IMR-90 (cell line): ENCODE data around the gene RUNDC3A. TPM values are rescaled to one million over a fixed set of nuclear protein-coding genes. Genes with fewer than 3 reads are reported as not detected.

Experiments used
- ATAC-seq: fragments of 200-7000 bp; cut with Tn5 transposase; 2 replicates; pipeline ENCODE4 v1.9.1; 2020; ENCODE audit warnings: low read depth, mild to moderate bottlenecking, moderate library complexity
- BruUV-seq: library from RNA; stranded (reverse); fragments of 400-500 nt; replicated peaks from 2 replicates; lab custom pipeline; 2021; lab: Mats Ljungman, UMichigan
- CTCF ChIA-PET: fragments of 300-600 bp; formaldehyde crosslinking; extraction: SDS; loops from one replicate; lab custom pipeline; 2021; ENCODE audit warnings: antibody characterized with exemption; lab: Yijun Ruan, JAX
- POLR2A ChIA-PET: fragments of 300-600 bp; sonication (Branson Sonifier 250); formaldehyde crosslinking; loops from one replicate; lab custom pipeline; 2022; ENCODE audit warnings: antibody characterized with exemption; ENCODE audit not compliant: unreplicated experiment; lab: Charles Lee
- DNase-seq: peaks from one replicate; pipeline ENCODE4 v3.0.0; 2013
- H2AFZ ChIP-seq: replicated peaks from 2 replicates; pipeline ENCODE3; 2013; ENCODE audit warnings: low read length, mild to moderate bottlenecking; ENCODE audit not compliant: poor library complexity
- H2AK5ac ChIP-seq: 2 replicates; pipeline ENCODE4 v1.6.1; 2013; ENCODE audit warnings: low read depth, low read length, inconsistent platforms
- H2AK9ac ChIP-seq: replicated peaks from 2 replicates; pipeline ENCODE3; 2013; ENCODE audit warnings: mild to moderate bottlenecking, low read depth, low read length, moderate library complexity; ENCODE audit not compliant: poor library complexity
- H2BK120ac ChIP-seq: 2 replicates; pipeline ENCODE4 v1.6.1; 2013; ENCODE audit warnings: low read depth, low read length, inconsistent platforms
- H2BK15ac ChIP-seq: 3 replicates; pipeline ENCODE4 v1.6.1; 2013; ENCODE audit warnings: low read depth, low read length, inconsistent platforms
- H2BK20ac ChIP-seq: 2 replicates; pipeline ENCODE4 v1.6.1; 2013; ENCODE audit warnings: low read depth, mild to moderate bottlenecking, inconsistent platforms, low read length, moderate library complexity
- H2BK5ac ChIP-seq: 2 replicates; pipeline ENCODE4 v1.6.1; 2013; ENCODE audit warnings: mild to moderate bottlenecking, low read depth, low read length, inconsistent platforms; ENCODE audit not compliant: poor library complexity, severe bottlenecking
- H3K14ac ChIP-seq: replicated peaks from 2 replicates; pipeline ENCODE4 v1.6.1; 2013; ENCODE audit warnings: low read depth, low read length, inconsistent platforms
- H3K18ac ChIP-seq: 2 replicates; pipeline ENCODE4 v1.6.1; 2013; ENCODE audit warnings: low read depth, low read length, control low read depth
- H3K23ac ChIP-seq: 2 replicates; pipeline ENCODE4 v1.6.1; 2013; ENCODE audit warnings: low read depth, low read length, inconsistent platforms
- H3K27ac ChIP-seq: 2 replicates; pipeline ENCODE4 v1.5.1; 2013; ENCODE audit warnings: mild to moderate bottlenecking, control low read depth, low read length; ENCODE audit not compliant: insufficient read depth
- H3K27me3 ChIP-seq: 2 replicates; pipeline ENCODE4 v1.6.1; 2013; ENCODE audit warnings: low read length; ENCODE audit not compliant: control insufficient read depth, insufficient read depth
- H3K36me3 ChIP-seq: 2 replicates; pipeline ENCODE4 v1.6.1; 2013; ENCODE audit warnings: low read length, mixed read lengths; ENCODE audit not compliant: control insufficient read depth, insufficient read depth
- H3K4ac ChIP-seq: 2 replicates; pipeline ENCODE4 v1.6.1; 2013; ENCODE audit warnings: low read depth, low read length, inconsistent platforms
- H3K4me1 ChIP-seq: 2 replicates; pipeline ENCODE4 v1.6.1; 2013; ENCODE audit warnings: low read length, mixed read lengths; ENCODE audit not compliant: control insufficient read depth, insufficient read depth
- H3K4me2 ChIP-seq: 2 replicates; pipeline ENCODE4 v1.6.1; 2013; ENCODE audit warnings: low read depth, mild to moderate bottlenecking, control low read depth, low read length, moderate library complexity
- H3K4me3 ChIP-seq: 2 replicates; pipeline ENCODE4 v1.5.1; 2013; ENCODE audit warnings: low read depth, mild to moderate bottlenecking, control low read depth, low read length, moderate library complexity; ENCODE audit not compliant: insufficient read depth
- H3K56ac ChIP-seq: 2 replicates; pipeline ENCODE4 v1.6.1; 2013; ENCODE audit warnings: low read length, inconsistent platforms; ENCODE audit not compliant: insufficient read depth; ENCODE audit errors: extremely low read depth
- H3K79me1 ChIP-seq, 2 experiments: 2 replicates each; pipeline ENCODE4 v1.6.1; 2013; ENCODE audit warnings: low read length in 2 of 2, inconsistent platforms in 1 of 2, low read depth in 1 of 2
- H3K9ac ChIP-seq: 2 replicates; pipeline ENCODE4 v1.6.1; 2013; ENCODE audit warnings: low read depth, low read length, control low read depth
- H3K9me1 ChIP-seq: 2 replicates; pipeline ENCODE4 v1.6.1; 2013; ENCODE audit warnings: low read length, inconsistent platforms; ENCODE audit not compliant: insufficient read depth
- H3K9me3 ChIP-seq: 2 replicates; pipeline ENCODE4 v1.6.1; 2013; ENCODE audit warnings: low read length; ENCODE audit not compliant: control insufficient read depth, insufficient read depth
- H4K20me1 ChIP-seq: 2 replicates; pipeline ENCODE4 v1.6.1; 2013; ENCODE audit warnings: low read length, inconsistent platforms; ENCODE audit not compliant: insufficient read depth
- H4K5ac ChIP-seq: 2 replicates; pipeline ENCODE4 v1.6.1; 2013; ENCODE audit warnings: mild to moderate bottlenecking, low read depth, low read length, control low read depth
- H4K8ac ChIP-seq, 2 experiments: 2 replicates each; pipeline ENCODE4 v1.6.1; 2013; ENCODE audit warnings: low read depth in 2 of 2, low read length in 2 of 2, control low read depth in 1 of 2, inconsistent platforms in 1 of 2
- H4K91ac ChIP-seq: 2 replicates; pipeline ENCODE4 v1.6.1; 2013; ENCODE audit warnings: low read depth, low read length, inconsistent platforms; ENCODE audit not compliant: insufficient read depth
- BHLHE40 ChIP-seq: fragments of 150-350 bp; IDR thresholded peaks from 2 replicates; pipeline ENCODE4 v1.6.1; 2016; ENCODE audit warnings: mild to moderate bottlenecking, low read depth, low read length
- CEBPB ChIP-seq: IDR thresholded peaks from 2 replicates; pipeline ENCODE4 v1.6.1; 2012; ENCODE audit warnings: low read depth, low read length, improper control_type of control experiment
- CHD1 ChIP-seq: IDR thresholded peaks from 2 replicates; pipeline ENCODE4 v1.6.1; 2012; ENCODE audit warnings: low read depth, low read length, improper control_type of control experiment
- FOS ChIP-seq: fragments of 150-350 bp; IDR thresholded peaks from 2 replicates; pipeline ENCODE4 v1.6.1; 2016; ENCODE audit warnings: low read depth, low read length
- MAFK ChIP-seq: IDR thresholded peaks from 2 replicates; pipeline ENCODE4 v1.6.1; 2012; ENCODE audit warnings: low read depth, low read length, improper control_type of control experiment
- MAZ ChIP-seq: IDR thresholded peaks from 2 replicates; pipeline ENCODE4 v1.6.1; 2012; ENCODE audit warnings: low read depth, mild to moderate bottlenecking, low read length, improper control_type of control experiment, moderate library complexity, borderline replicate concordance
- MXI1 ChIP-seq: IDR thresholded peaks from 2 replicates; pipeline ENCODE4 v1.6.1; 2012; ENCODE audit warnings: low read depth, mild to moderate bottlenecking, low read length, moderate library complexity, borderline replicate concordance
- NFE2L2 ChIP-seq: fragments of 150-350 bp; IDR thresholded peaks from 2 replicates; pipeline ENCODE4 v1.6.1; 2016; ENCODE audit warnings: low read depth, mild to moderate bottlenecking, low read length
- POLR2A ChIP-seq: IDR thresholded peaks from 2 replicates; pipeline ENCODE4 v1.6.1; 2012; ENCODE audit warnings: mild to moderate bottlenecking, low read depth, low read length
- RAD21 ChIP-seq: IDR thresholded peaks from 2 replicates; pipeline ENCODE4 v1.6.1; 2012; ENCODE audit warnings: low read length, improper control_type of control experiment
- RCOR1 ChIP-seq: IDR thresholded peaks from 2 replicates; pipeline ENCODE4 v1.6.1; 2012; ENCODE audit warnings: mild to moderate bottlenecking, low read length, improper control_type of control experiment; ENCODE audit not compliant: insufficient replicate concordance
- RFX5 ChIP-seq: IDR thresholded peaks from 2 replicates; pipeline ENCODE4 v1.8.0; 2012; ENCODE audit warnings: low read depth, mild to moderate bottlenecking, low read length, moderate library complexity
- SMC3 ChIP-seq: fragments of 150-350 bp; IDR thresholded peaks from 2 replicates; pipeline ENCODE4 v1.6.1; 2016; ENCODE audit warnings: low read depth, mild to moderate bottlenecking, antibody characterized with exemption, low read length, moderate library complexity
- WGBS, 2 experiments: methylation state at CpG; one replicate each; pipeline versions ENCODE4 v1.1.5 to v1.1.7; 2013; ENCODE audit warnings: missing lambda C conversion rate in 2 of 2; ENCODE audit not compliant: insufficient read length in 1 of 2; ENCODE audit errors: extremely low coverage in 2 of 2; 5-methylcytosine and 5-hydroxymethylcytosine counted together
- dilution Hi-C: fragments of 300-500 bp; cut with HindIII; formaldehyde crosslinking; loops from one replicate; pipeline ENCODE4 v1.14.3; 2018; ENCODE audit warnings: low sequenced_read_pairs; ENCODE audit not compliant: unreplicated experiment
- in situ Hi-C: fragments of 300-500 bp; cut with MboI; formaldehyde crosslinking; loops from 3 replicates; pipeline ENCODE4 v1.14.3; 2019; ENCODE audit warnings: low sequenced_read_pairs, inconsistent platforms, mixed read lengths
- intact Hi-C: fragments of 100-400 bp; cut with micrococcal nuclease; formaldehyde crosslinking; loops from 2 replicates; pipeline ENCODE4 v1.10.0; 2022
- polyA plus RNA-seq, 3 experiments: library from polyadenylated mRNA; depleted of rRNA; stranded (reverse); fragments of >200 nt; gene quantifications; 2 replicates each; pipeline ENCODE4 v1.2.3, GENCODE V29; 2012; ENCODE audit warnings: low replicate concordance in 1 of 3
- total RNA-seq: library from RNA; depleted of rRNA; stranded (reverse); fragments of >200 nt; gene quantifications from 2 replicates; pipeline ENCODE4 v1.2.3, GENCODE V29; 2012
- TF ChIP-seq, protein P1 (sequence below): fragments of 150-350 bp; IDR thresholded peaks from 2 replicates; pipeline ENCODE4 v1.6.1; 2016; ENCODE audit warnings: low read depth, mild to moderate bottlenecking, low read length, moderate library complexity, borderline replicate concordance
- TF ChIP-seq, protein P2 (sequence below): conservative IDR thresholded peaks from 2 replicates; pipeline ENCODE4 v1.5.1; 2012; ENCODE audit warnings: mild to moderate bottlenecking, low read depth, low read length, improper control_type of control experiment
- TF ChIP-seq, protein P3 (sequence below): fragments of 150-350 bp; IDR thresholded peaks from 2 replicates; pipeline ENCODE4 v1.6.1; 2017; ENCODE audit warnings: mild to moderate bottlenecking, antibody characterized with exemption, low read length, low read depth

The RUNDC3A gene
- total and polyA plus RNA-seq, 2 of the 4 experiments (the other 2 are of a cell fraction), result under 0.01 to 0.34 TPM

DNA sequence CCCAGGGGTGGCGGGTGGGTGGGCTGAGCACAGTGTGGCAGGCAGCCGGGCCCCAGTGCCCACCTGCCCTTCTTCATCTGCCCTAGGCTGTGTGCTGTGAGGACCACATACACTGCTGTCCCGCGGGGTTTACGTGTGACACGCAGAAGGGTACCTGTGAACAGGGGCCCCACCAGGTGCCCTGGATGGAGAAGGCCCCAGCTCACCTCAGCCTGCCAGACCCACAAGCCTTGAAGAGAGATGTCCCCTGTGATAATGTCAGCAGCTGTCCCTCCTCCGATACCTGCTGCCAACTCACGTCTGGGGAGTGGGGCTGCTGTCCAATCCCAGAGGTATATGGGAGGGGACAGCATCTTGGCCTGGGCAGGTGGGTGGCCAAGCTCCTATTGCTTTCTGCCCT is 43.1 kb downstream of the RUNDC3A start:
- H3K79me1 ChIP-seq, result peaks cover 2 to 18% of the 10 kb centered on the region in 2 experiments
- no peak overlapping the region for H3K27ac ChIP-seq
- H4K91ac ChIP-seq, result no peak overlapping the region
- H2BK15ac ChIP-seq, result no peak overlapping the region
- H2AK9ac ChIP-seq, result no peak overlapping the region
- ATAC-seq (no peak), DNase-seq (no peak)
- no TSS peak for BruUV-seq
- H2BK120ac ChIP-seq, result no peak overlapping the region
- no peak overlapping the region for H3K18ac ChIP-seq
- no peak overlapping the region for H3K4ac ChIP-seq
- ChIA-PET POLR2A (no interaction called here), CTCF (interaction anchor here (2.0 kb wide), 1 partner anchor 12 kb away, joined by 5 read pairs; the partner anchor contains the start of gene FAM171A2)
- no peak overlapping the region for H3K14ac ChIP-seq
- no peak overlapping the region for H2BK20ac ChIP-seq
- H2BK5ac ChIP-seq, result no peak overlapping the region
- intact Hi-C loops, result no loop called here
- H3K4me3 ChIP-seq, result no peak overlapping the region
- no peak overlapping the region for H4K8ac ChIP-seq
- H4K5ac ChIP-seq, result no peak overlapping the region
- no peak overlapping the region for H2AFZ ChIP-seq
- in situ Hi-C loops, result no loop called here
- peaks cover 16% of the 10 kb centered on the region; the same call in 1 of the 2 replicates for H4K20me1 ChIP-seq
- H3K9ac ChIP-seq, result no peak overlapping the region
- H3K4me2 ChIP-seq, result no peak overlapping the region
- TF ChIP-seq RFX5 (no peak), MAZ (no peak), NFE2L2 (no peak), MAFK (no peak), BHLHE40 (no peak), RCOR1 (no peak), SMC3 (no peak), POLR2A (no peak), MXI1 (no peak), FOS (no peak), CEBPB (no peak), CHD1 (no peak), RAD21 (no peak)
- TF ChIP-seq, protein P1, sequence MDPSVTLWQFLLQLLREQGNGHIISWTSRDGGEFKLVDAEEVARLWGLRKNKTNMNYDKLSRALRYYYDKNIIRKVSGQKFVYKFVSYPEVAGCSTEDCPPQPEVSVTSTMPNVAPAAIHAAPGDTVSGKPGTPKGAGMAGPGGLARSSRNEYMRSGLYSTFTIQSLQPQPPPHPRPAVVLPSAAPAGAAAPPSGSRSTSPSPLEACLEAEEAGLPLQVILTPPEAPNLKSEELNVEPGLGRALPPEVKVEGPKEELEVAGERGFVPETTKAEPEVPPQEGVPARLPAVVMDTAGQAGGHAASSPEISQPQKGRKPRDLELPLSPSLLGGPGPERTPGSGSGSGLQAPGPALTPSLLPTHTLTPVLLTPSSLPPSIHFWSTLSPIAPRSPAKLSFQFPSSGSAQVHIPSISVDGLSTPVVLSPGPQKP, result no peak
- TF ChIP-seq, protein P2, sequence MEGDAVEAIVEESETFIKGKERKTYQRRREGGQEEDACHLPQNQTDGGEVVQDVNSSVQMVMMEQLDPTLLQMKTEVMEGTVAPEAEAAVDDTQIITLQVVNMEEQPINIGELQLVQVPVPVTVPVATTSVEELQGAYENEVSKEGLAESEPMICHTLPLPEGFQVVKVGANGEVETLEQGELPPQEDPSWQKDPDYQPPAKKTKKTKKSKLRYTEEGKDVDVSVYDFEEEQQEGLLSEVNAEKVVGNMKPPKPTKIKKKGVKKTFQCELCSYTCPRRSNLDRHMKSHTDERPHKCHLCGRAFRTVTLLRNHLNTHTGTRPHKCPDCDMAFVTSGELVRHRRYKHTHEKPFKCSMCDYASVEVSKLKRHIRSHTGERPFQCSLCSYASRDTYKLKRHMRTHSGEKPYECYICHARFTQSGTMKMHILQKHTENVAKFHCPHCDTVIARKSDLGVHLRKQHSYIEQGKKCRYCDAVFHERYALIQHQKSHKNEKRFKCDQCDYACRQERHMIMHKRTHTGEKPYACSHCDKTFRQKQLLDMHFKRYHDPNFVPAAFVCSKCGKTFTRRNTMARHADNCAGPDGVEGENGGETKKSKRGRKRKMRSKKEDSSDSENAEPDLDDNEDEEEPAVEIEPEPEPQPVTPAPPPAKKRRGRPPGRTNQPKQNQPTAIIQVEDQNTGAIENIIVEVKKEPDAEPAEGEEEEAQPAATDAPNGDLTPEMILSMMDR, result no peak
- TF ChIP-seq, protein P3, sequence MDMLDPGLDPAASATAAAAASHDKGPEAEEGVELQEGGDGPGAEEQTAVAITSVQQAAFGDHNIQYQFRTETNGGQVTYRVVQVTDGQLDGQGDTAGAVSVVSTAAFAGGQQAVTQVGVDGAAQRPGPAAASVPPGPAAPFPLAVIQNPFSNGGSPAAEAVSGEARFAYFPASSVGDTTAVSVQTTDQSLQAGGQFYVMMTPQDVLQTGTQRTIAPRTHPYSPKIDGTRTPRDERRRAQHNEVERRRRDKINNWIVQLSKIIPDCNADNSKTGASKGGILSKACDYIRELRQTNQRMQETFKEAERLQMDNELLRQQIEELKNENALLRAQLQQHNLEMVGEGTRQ, result no peak
- WGBS, 2 experiments, result 100% methylated on average over 5 of the region's 8 CpGs; no CpG with 5 or more reads in 1 of the 2 experiments
- dilution Hi-C loops, result no loop called here
- no peaks in the 10 kb centered on the region for H3K27me3 ChIP-seq
- no peak overlapping the region for H3K23ac ChIP-seq
- no peak overlapping the region for H3K56ac ChIP-seq
- H3K9me1 ChIP-seq, result 0 out of 2 replicates have a peak, but pooled peaks cover under 1% of the 10 kb centered on the region
- no peaks in the 10 kb centered on the region for H3K9me3 ChIP-seq
- H3K36me3 ChIP-seq, result peaks cover 43% of the 10 kb centered on the region
- no peak overlapping the region for H2AK5ac ChIP-seq
- no peaks in the 10 kb centered on the region for H3K4me1 ChIP-seq
